SK-N-MC (cell line): ENCODE results near the gene C12orf42.
"Not testable (repeated sequence)": the region's sequence is repeated elsewhere in the genome, so short reads cannot be mapped to it uniquely, and the experiment has no call there.

Experiments used
- DNase-seq: peaks from one replicate; pipeline ENCODE4 v3.0.0-alpha.2; 2011; ENCODE audit warnings: low read depth, low spot score
- H3K27ac ChIP-seq: fragments of 200-600 bp; sonication (generic); 2 replicates; pipeline ENCODE4 v1.5.1; 2016; ENCODE audit warnings: mixed run types
- H3K36me3 ChIP-seq: fragments of 200-600 bp; sonication (generic); 2 replicates; pipeline ENCODE4 v1.6.1; 2017; ENCODE audit warnings: antibody characterized with exemption, low read length, mixed read lengths; ENCODE audit not compliant: insufficient read depth
- H3K4me3 ChIP-seq: fragments of 200-600 bp; sonication (generic); 2 replicates; pipeline ENCODE4 v1.5.1; 2016
- H3K9ac ChIP-seq: fragments of 200-600 bp; sonication (generic); 2 replicates; pipeline ENCODE4 v1.8.0; 2017; ENCODE audit warnings: mixed run types, mixed read lengths; ENCODE audit not compliant: insufficient read length
- H3K9me3 ChIP-seq: fragments of 200-600 bp; sonication (generic); 2 replicates; pipeline ENCODE4 v1.6.1; 2017; ENCODE audit warnings: low read depth, mild to moderate bottlenecking, antibody characterized with exemption, low read length, moderate library complexity, mixed read lengths
- EZH2 ChIP-seq: fragments of 200-600 bp; sonication (generic); IDR thresholded peaks from one replicate; pipeline ENCODE4 v1.6.1; 2017; ENCODE audit warnings: antibody characterized with exemption
- FOXP2 ChIP-seq: optimal IDR thresholded peaks from 2 replicates; pipeline ENCODE3; 2011; ENCODE audit warnings: mild to moderate bottlenecking, moderate library complexity; ENCODE audit not compliant: insufficient read depth; ENCODE audit errors: extremely low read length, control extremely low read depth
- POLR2AphosphoS5 ChIP-seq: IDR thresholded peaks from 2 replicates; pipeline ENCODE4 v1.6.1; 2012; ENCODE audit warnings: mild to moderate bottlenecking, low read depth, low read length, borderline replicate concordance

Gene C12orf42

DNA sequence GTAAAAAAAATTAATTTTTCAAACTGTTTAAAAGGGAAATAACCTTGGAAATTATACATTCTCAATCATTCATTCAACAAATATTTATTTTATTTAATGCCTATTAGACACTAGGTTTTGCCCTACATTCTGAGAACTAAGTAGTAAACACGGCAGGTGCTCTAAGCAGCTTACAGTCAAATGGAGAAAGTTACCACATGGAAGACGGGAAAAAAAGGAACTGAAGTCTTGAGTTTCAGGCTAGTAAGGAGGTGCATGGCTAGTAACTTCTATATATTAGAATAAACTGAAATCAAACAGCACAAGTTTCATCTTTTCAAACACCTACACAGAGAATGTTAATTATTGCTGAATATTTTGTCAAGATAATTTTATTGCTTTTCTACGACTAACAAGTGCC lies 52.9 kb downstream of the C12orf42 start:
- no peaks in the 10 kb centered on the region for H3K9me3 ChIP-seq
- H3K4me3 ChIP-seq: no peak overlapping the region
- H3K9ac ChIP-seq: no peak overlapping the region
- DNase-seq: no peak
- no peak for TF ChIP-seq EZH2
- no peak for TF ChIP-seq FOXP2
- TF ChIP-seq POLR2AphosphoS5: no peak
- H3K27ac ChIP-seq: no peak overlapping the region
- no peaks in the 10 kb centered on the region for H3K36me3 ChIP-seq

DNA sequence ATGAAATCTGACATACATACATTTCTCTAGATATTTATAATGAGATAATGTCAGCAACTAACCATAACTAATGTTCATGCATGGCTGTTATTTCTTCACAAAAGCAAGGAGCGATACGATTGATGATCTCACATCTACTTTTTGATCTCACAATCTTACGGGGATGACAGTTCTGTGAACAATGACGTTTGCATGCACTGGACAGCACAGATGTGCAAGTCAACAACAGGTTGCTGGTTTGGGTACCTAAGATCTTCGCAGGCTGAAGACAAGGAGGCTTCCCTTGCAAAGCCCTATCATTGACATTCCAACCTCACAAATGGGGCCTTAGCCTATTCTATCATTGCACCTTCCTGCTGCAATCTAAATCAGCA lies 53.6 kb downstream of the C12orf42 start:
- no peaks in the 10 kb centered on the region for H3K9me3 ChIP-seq
- no peak for TF ChIP-seq POLR2AphosphoS5
- no peak for TF ChIP-seq EZH2
- TF ChIP-seq FOXP2: no peak
- H3K4me3 ChIP-seq: no peak overlapping the region
- no peak overlapping the region for H3K27ac ChIP-seq
- DNase-seq: no peak
- H3K36me3 ChIP-seq: no peaks in the 10 kb centered on the region
- no peak overlapping the region for H3K9ac ChIP-seq

DNA sequence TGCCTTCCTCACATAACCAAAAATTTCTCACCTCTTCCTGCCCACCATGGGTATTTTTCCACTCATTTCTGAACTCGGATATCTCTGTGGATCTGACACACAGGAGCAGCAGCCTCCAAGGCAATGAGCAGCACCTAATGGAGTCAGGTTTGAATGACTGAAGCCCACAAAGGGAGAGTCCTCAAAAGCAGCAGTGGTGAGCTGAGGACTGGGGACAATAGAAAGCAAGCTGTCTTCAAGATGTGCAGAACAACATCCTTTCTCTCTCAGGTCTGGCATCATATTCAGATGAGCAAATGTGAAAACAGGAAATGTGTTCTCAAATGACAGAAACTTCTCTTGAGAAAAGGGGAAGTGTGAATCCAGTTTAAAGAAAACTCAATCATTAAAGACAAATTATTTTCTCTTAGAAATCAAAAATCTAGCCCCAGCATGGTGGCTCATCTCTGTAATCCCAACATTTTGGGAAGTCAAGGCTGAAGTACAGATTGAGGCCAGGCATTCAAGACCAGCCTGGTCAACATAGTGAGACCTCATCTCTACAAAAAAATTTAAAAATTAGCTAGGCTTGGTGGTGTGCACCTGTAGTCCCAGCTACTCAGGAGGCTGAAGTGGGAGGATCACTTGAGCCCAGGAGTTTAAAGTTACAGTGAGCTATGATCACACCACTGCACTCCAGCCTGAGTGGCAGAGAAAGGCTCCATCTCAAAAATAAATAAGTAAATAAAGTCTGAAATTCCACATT lies 54.2 kb downstream of the C12orf42 start:
- TF ChIP-seq EZH2 (no peak), POLR2AphosphoS5 (no peak), FOXP2 (no peak)
- DNase-seq: no peak
- H3K4me3 ChIP-seq: no peak overlapping the region

GRCh38 chr12:103434165-103435105 lies 61.3 kb downstream of the C12orf42 start:
- not testable (repeated sequence) for H3K36me3 ChIP-seq, DNase-seq, H3K9me3 ChIP-seq, H3K27ac ChIP-seq, H3K4me3 ChIP-seq, H3K9ac ChIP-seq

More for the DNA sequence above, 54.2 kb downstream of the C12orf42 start:
- H3K9me3 ChIP-seq: no peaks in the 10 kb centered on the region
- H3K9ac ChIP-seq: no peak overlapping the region
- H3K27ac ChIP-seq: no peak overlapping the region
- no peaks in the 10 kb centered on the region for H3K36me3 ChIP-seq

- H3K27ac ChIP-seq: no peak overlapping the region
- H3K36me3 ChIP-seq: no peaks in the 10 kb centered on the region
- TF ChIP-seq FOXP2: no peak
- no peak for TF ChIP-seq POLR2AphosphoS5
- TF ChIP-seq EZH2: no peak
- H3K9ac ChIP-seq: no peak overlapping the region
- H3K9me3 ChIP-seq: no peaks in the 10 kb centered on the region
- no peak for DNase-seq
- H3K4me3 ChIP-seq: no peak overlapping the region
Measured at GRCh38 chr12:103431950-103432349, 63.8 kb downstream of the C12orf42 start.

DNA sequence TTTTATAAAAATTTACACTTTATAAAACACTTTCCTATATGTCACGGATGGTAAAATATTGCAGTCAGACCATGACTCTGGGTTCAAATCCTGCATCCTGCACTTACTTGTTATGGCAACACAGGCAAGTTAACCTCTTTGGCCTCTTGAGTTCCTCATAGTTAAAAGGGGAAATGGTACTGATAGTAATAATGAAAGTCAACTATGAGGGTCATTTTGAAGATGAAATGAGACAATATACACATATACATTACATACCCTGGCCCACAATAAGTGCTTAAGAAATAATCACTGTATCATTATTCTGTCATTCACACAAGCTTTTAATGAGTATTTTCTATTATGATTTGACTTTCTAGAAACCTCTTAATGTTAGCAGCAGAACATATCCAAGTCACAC lies 64.4 kb downstream of the C12orf42 start:
- TF ChIP-seq EZH2 (no peak), FOXP2 (no peak), POLR2AphosphoS5 (no peak)
- no peaks in the 10 kb centered on the region for H3K36me3 ChIP-seq
- DNase-seq: no peak
- H3K9me3 ChIP-seq: no peaks in the 10 kb centered on the region
- H3K27ac ChIP-seq: no peak overlapping the region
- H3K4me3 ChIP-seq: no peak overlapping the region
- no peak overlapping the region for H3K9ac ChIP-seq

DNA sequence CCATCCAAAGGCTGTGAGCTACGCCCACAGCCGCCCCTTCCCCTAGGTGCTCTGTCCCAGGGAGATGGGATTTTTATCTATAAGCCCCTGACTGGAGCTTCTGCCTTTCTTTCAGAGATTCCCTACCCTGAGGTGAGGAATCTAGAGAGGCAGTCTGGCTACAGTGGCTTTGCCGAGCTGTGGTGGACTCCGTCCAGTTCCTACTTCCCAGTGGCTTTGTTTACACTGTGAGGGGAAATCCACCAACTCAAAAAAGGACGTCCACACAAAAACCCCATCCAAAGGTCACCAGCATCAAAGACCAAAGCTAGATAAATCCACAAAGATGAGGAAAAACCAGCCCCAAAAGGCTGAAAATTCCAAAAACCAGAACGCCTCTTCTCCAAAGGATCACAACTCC lies 70.1 kb downstream of the C12orf42 start:
- H3K4me3 ChIP-seq, H3K9ac ChIP-seq, DNase-seq, H3K9me3 ChIP-seq, H3K36me3 ChIP-seq, H3K27ac ChIP-seq: not testable (repeated sequence)

- H3K36me3 ChIP-seq, H3K9me3 ChIP-seq, DNase-seq, H3K27ac ChIP-seq, H3K4me3 ChIP-seq, H3K9ac ChIP-seq: not testable (repeated sequence)
Measured at GRCh38 chr12:103424849-103425586, 70.8 kb downstream of the C12orf42 start.
